Measurements from ENCODE around the gene SCLT1.

Gene SCLT1

DNA sequence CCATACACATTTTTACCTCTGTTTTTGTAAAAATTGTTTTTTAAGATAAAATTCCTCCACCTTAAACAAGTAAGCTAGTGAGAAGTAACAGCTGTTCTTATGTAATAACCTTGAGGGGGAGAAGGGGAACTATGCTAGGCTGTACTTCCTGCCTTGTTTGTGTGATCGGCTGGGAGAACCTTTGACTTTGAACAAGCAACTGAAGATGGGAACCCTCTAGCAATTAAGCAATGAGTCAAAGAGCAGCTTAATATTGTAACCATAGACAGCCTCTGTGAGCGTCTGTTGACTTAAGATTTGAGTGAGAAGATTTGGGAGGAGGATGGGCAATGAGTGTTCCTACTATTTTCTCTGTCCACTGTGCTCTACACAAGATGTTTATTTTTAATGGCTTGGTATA, 135.1 kb downstream of the SCLT1 start:
- Histone ChIP-seq H3K4me2 (ENCODE audit: low read depth, low read length, poor library complexity, severe bottlenecking) (no peak overlapping the region), H3K4me3 (ENCODE audit: low read length, poor library complexity, severe bottlenecking) (no peak overlapping the region), H3F3A (ENCODE audit: low read depth) (no peaks in the 10 kb centered on the region), H2AFZ (ENCODE audit: low read length) (no peak overlapping the region), H3K27me3 (ENCODE audit: insufficient read depth, low read length, poor library complexity, severe bottlenecking) (no peaks in the 10 kb centered on the region), H3K4me1 (ENCODE audit: insufficient read depth, low read length, poor library complexity, severe bottlenecking) (peaks cover 9% of the 10 kb centered on the region), H3K36me3 (ENCODE audit: insufficient read depth, low read length) (0 out of 2 replicates have a peak, but pooled peaks cover 5% of the 10 kb centered on the region), H3K9ac (ENCODE audit: low read depth, low read length, poor library complexity, severe bottlenecking) (no peak overlapping the region), H3K79me2 (ENCODE audit: insufficient read depth, low read length) (no peaks in the 10 kb centered on the region), H3K9me2 (replicated peaks; ENCODE audit: low read depth, low read length) (no peaks in the 10 kb centered on the region), H4K20me1 (ENCODE audit: insufficient read depth, low read length, poor library complexity, severe bottlenecking) (no peaks in the 10 kb centered on the region), H3K9me3 (ENCODE audit: insufficient read depth, low read depth, low read length) (no peaks in the 10 kb centered on the region)
- TF ChIP-seq, protein P1, sequence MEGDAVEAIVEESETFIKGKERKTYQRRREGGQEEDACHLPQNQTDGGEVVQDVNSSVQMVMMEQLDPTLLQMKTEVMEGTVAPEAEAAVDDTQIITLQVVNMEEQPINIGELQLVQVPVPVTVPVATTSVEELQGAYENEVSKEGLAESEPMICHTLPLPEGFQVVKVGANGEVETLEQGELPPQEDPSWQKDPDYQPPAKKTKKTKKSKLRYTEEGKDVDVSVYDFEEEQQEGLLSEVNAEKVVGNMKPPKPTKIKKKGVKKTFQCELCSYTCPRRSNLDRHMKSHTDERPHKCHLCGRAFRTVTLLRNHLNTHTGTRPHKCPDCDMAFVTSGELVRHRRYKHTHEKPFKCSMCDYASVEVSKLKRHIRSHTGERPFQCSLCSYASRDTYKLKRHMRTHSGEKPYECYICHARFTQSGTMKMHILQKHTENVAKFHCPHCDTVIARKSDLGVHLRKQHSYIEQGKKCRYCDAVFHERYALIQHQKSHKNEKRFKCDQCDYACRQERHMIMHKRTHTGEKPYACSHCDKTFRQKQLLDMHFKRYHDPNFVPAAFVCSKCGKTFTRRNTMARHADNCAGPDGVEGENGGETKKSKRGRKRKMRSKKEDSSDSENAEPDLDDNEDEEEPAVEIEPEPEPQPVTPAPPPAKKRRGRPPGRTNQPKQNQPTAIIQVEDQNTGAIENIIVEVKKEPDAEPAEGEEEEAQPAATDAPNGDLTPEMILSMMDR (conservative IDR thresholded peaks at IDR 0.05; ENCODE audit: low read length): no peak
- TF ChIP-seq EZH2phosphoT487 (IDR thresholded peaks at IDR 0.05; ENCODE audit: borderline replicate concordance): no peak

DNA sequence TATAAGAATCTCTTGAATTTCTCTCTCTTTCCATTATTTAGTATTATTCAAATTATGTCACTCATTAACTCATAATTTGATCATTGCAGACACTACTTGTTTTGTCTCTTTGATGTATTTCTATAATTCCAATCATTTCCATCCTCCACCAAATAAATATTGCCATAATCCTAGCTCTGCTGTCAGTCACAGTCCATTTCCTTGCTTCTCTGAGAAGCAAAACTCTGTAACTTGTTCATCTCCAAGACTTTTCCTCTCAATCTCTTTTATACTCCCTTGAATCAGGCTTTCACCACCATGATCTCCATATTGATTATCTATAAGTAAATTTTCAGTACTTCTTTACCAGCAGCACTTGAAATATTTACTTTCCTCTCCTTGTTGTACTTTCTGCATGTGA, 135.9 kb downstream of the SCLT1 start:
- no peaks in the 10 kb centered on the region for H4K20me1 ChIP-seq (ENCODE audit: insufficient read depth, low read length, poor library complexity, severe bottlenecking)
- no peak overlapping the region for H3K9ac ChIP-seq (ENCODE audit: low read depth, low read length, poor library complexity, severe bottlenecking)
- no peaks in the 10 kb centered on the region for H3K9me3 ChIP-seq (ENCODE audit: insufficient read depth, low read depth, low read length)
- H3K79me2 ChIP-seq (ENCODE audit: insufficient read depth, low read length): no peaks in the 10 kb centered on the region
- 0 out of 2 replicates have a peak, but pooled peaks cover 5% of the 10 kb centered on the region for H3K36me3 ChIP-seq (ENCODE audit: insufficient read depth, low read length)
- no peaks in the 10 kb centered on the region for H3K27me3 ChIP-seq (ENCODE audit: insufficient read depth, low read length, poor library complexity, severe bottlenecking)
- H3K4me3 ChIP-seq (ENCODE audit: low read length, poor library complexity, severe bottlenecking): no peak overlapping the region
- TF ChIP-seq, protein P1 (conservative IDR thresholded peaks at IDR 0.05; ENCODE audit: low read length): no peak
- TF ChIP-seq EZH2phosphoT487 (IDR thresholded peaks at IDR 0.05; ENCODE audit: borderline replicate concordance): no peak
- H3K9me2 ChIP-seq (replicated peaks; ENCODE audit: low read depth, low read length): no peaks in the 10 kb centered on the region
- peaks cover 9% of the 10 kb centered on the region for H3K4me1 ChIP-seq (ENCODE audit: insufficient read depth, low read length, poor library complexity, severe bottlenecking)
- no peak overlapping the region for H2AFZ ChIP-seq (ENCODE audit: low read length)
- no peak overlapping the region for H3K4me2 ChIP-seq (ENCODE audit: low read depth, low read length, poor library complexity, severe bottlenecking)
- no peaks in the 10 kb centered on the region for H3F3A ChIP-seq (ENCODE audit: low read depth)

DNA sequence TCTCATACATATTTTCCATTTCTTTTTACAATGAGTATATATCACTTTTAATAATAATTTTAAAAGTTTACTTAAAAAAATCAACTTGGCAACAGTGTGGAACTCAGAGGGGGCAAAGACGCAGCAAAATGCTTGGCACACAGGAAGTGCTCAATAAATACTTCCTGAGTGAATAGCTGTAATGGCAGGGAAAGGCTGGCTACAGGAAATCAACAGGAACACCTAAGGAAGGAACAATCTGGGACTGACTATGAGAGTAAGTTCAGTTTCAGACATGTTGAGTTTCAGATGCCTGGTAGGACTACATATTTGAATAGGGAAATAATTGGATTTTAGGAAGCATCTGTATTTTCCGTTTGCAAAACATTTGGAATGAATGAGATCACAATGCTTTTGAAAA, 137.6 kb downstream of the SCLT1 start:
- TF ChIP-seq, protein P1 (conservative IDR thresholded peaks at IDR 0.05; ENCODE audit: low read length): no peak
- TF ChIP-seq EZH2phosphoT487 (IDR thresholded peaks at IDR 0.05; ENCODE audit: borderline replicate concordance): no peak
- Histone ChIP-seq H3K4me1 (ENCODE audit: insufficient read depth, low read length, poor library complexity, severe bottlenecking) (no peaks in the 10 kb centered on the region), H3K4me2 (ENCODE audit: low read depth, low read length, poor library complexity, severe bottlenecking) (no peak overlapping the region), H3K27me3 (ENCODE audit: insufficient read depth, low read length, poor library complexity, severe bottlenecking) (no peaks in the 10 kb centered on the region), H3K79me2 (ENCODE audit: insufficient read depth, low read length) (no peaks in the 10 kb centered on the region), H3K9ac (ENCODE audit: low read depth, low read length, poor library complexity, severe bottlenecking) (no peak overlapping the region), H3K4me3 (ENCODE audit: low read length, poor library complexity, severe bottlenecking) (no peak overlapping the region), H3F3A (ENCODE audit: low read depth) (no peaks in the 10 kb centered on the region), H4K20me1 (ENCODE audit: insufficient read depth, low read length, poor library complexity, severe bottlenecking) (no peaks in the 10 kb centered on the region), H2AFZ (ENCODE audit: low read length) (no peak overlapping the region), H3K9me3 (ENCODE audit: insufficient read depth, low read depth, low read length) (no peaks in the 10 kb centered on the region), H3K36me3 (ENCODE audit: insufficient read depth, low read length) (0 out of 2 replicates have a peak, but pooled peaks cover 5% of the 10 kb centered on the region), H3K9me2 (replicated peaks; ENCODE audit: low read depth, low read length) (no peaks in the 10 kb centered on the region)

All from Loucy (cell line).